Activated T-cell treated with anti-CD3 and anti-CD28 coated beads, Interleukin-2, amount 50 U/mL, for 4 hours (primary cell): ENCODE measurements around the gene MFAP1. TPM values are rescaled to one million over a fixed set of nuclear protein-coding genes. Genes with fewer than 3 reads are reported as not detected.

Experiments used
- ATAC-seq, 2 donors: fragments of 200-7000 bp; cut with Tn5 transposase; one replicate each; pipeline ENCODE4 v1.10.0; 2021
- DNase-seq: peaks from one replicate; pipeline ENCODE4 v3.0.0-alpha.2; 2020
- H3K27me3 Mint-ChIP-seq: one replicate; pipeline ENCODE4 v1.8.0; 2021; ENCODE audit warnings: low read depth, mixed read lengths
- H3K36me3 Mint-ChIP-seq: one replicate; pipeline ENCODE4 v1.8.0; 2022; ENCODE audit warnings: mixed read lengths; ENCODE audit not compliant: insufficient read depth
- H3K4me1 Mint-ChIP-seq: one replicate; pipeline ENCODE4 v1.8.0; 2021; ENCODE audit warnings: low read depth, mixed read lengths
- H3K4me3 Mint-ChIP-seq: one replicate; pipeline ENCODE4 v1.8.0; 2021; ENCODE audit warnings: mild to moderate bottlenecking, moderate library complexity, mixed read lengths
- H3K9me3 Mint-ChIP-seq: one replicate; pipeline ENCODE4 v1.8.0; 2021; ENCODE audit warnings: mixed read lengths
- total RNA-seq, 3 donors: library from RNA; stranded (reverse); gene quantifications; one replicate each; pipeline ENCODE4 v1.2.1, GENCODE V29; 2021

MFAP1 gene
- total RNA-seq, 3 donors from 2014 or later = 37.0 to 38.0 (median 37.4) TPM

GRCh38 chr15:43799209-43799944 is 25.1 kb downstream of the MFAP1 start:
- H3K4me1 Mint-ChIP-seq = peaks cover 48% of the 10 kb centered on the region
- no peaks in the 10 kb centered on the region for H3K9me3 Mint-ChIP-seq
- no peak for ATAC-seq
- H3K27me3 Mint-ChIP-seq = no peaks in the 10 kb centered on the region
- no peak for DNase-seq
- H3K36me3 Mint-ChIP-seq = peaks cover 52% of the 10 kb centered on the region
- H3K4me3 Mint-ChIP-seq = peak overlapping the region; percentile 37

DNA sequence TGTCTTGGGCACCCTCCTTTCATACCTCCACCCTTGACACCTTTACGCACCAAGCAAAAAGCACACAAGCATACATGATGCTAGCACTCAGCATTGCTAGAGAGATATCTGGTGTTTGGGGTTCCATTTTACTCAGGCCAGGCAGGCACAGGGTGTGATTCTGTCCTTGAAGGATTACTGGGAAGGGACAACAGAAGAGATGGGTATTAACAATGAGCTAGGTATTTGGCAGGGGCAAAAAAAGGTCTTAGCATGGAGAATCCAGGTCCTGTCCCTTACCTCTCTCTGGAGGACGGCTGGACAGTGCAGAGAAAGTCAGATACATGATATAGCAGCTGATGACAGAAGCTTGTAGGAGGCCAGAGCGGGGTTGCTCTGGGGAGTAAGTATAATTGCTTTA is 27.9 kb downstream of the MFAP1 start:
- H3K9me3 Mint-ChIP-seq = no peaks in the 10 kb centered on the region
- H3K36me3 Mint-ChIP-seq = peaks cover 56% of the 10 kb centered on the region
- H3K4me3 Mint-ChIP-seq = no peak overlapping the region
- H3K27me3 Mint-ChIP-seq = no peaks in the 10 kb centered on the region
- DNase-seq (no peak), ATAC-seq (no peak)
- peaks cover 61% of the 10 kb centered on the region for H3K4me1 Mint-ChIP-seq

DNA sequence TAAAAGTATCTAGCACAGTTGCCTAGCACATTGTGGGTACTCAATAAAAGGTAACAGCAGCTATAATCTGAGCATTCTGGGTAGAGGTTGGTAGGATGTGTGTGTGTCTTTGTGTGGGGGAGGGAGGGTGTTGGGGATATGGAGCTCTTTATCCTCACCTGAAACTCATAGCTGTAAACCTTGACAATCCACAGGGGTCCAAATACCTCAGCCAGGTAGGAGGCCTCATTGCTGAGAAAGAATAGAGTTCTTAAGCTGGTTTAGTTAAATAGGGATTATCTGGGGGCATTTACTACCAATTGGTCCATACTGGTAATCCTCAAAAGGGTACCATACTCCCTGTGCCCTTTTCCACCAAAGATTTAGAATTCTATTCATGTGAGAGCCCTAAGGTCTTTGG is 28.5 kb downstream of the MFAP1 start:
- peaks cover 59% of the 10 kb centered on the region for H3K4me1 Mint-ChIP-seq
- H3K36me3 Mint-ChIP-seq = peaks cover 51% of the 10 kb centered on the region
- H3K4me3 Mint-ChIP-seq = no peak overlapping the region
- DNase-seq = no peak
- no peak for ATAC-seq
- H3K9me3 Mint-ChIP-seq = no peaks in the 10 kb centered on the region
- no peaks in the 10 kb centered on the region for H3K27me3 Mint-ChIP-seq

GRCh38 chr15:43795197-43795596 is 29.3 kb downstream of the MFAP1 start:
- no peaks in the 10 kb centered on the region for H3K27me3 Mint-ChIP-seq
- DNase-seq = no peak
- ATAC-seq = no peak
- no peak overlapping the region for H3K4me3 Mint-ChIP-seq
- H3K4me1 Mint-ChIP-seq = peaks cover 57% of the 10 kb centered on the region
- peaks cover 45% of the 10 kb centered on the region for H3K36me3 Mint-ChIP-seq
- no peaks in the 10 kb centered on the region for H3K9me3 Mint-ChIP-seq

- peaks cover 41% of the 10 kb centered on the region for H3K36me3 Mint-ChIP-seq
- no peak for ATAC-seq
- no peaks in the 10 kb centered on the region for H3K9me3 Mint-ChIP-seq
- H3K4me3 Mint-ChIP-seq = peak overlapping the region; percentile 98
- no peaks in the 10 kb centered on the region for H3K27me3 Mint-ChIP-seq
- peaks cover 50% of the 10 kb centered on the region for H3K4me1 Mint-ChIP-seq
- no peak for DNase-seq
These were observed 30.0 kb downstream of the MFAP1 start for GRCh38 chr15:43794269-43795037.

GRCh38 chr15:43793647-43794046 is 30.8 kb downstream of the MFAP1 start:
- peak overlapping the region; percentile 98 for H3K4me3 Mint-ChIP-seq
- H3K36me3 Mint-ChIP-seq = peaks cover 35% of the 10 kb centered on the region
- no peaks in the 10 kb centered on the region for H3K9me3 Mint-ChIP-seq
- no peak for ATAC-seq
- no peaks in the 10 kb centered on the region for H3K27me3 Mint-ChIP-seq
- DNase-seq = no peak
- peaks cover 45% of the 10 kb centered on the region for H3K4me1 Mint-ChIP-seq

DNA sequence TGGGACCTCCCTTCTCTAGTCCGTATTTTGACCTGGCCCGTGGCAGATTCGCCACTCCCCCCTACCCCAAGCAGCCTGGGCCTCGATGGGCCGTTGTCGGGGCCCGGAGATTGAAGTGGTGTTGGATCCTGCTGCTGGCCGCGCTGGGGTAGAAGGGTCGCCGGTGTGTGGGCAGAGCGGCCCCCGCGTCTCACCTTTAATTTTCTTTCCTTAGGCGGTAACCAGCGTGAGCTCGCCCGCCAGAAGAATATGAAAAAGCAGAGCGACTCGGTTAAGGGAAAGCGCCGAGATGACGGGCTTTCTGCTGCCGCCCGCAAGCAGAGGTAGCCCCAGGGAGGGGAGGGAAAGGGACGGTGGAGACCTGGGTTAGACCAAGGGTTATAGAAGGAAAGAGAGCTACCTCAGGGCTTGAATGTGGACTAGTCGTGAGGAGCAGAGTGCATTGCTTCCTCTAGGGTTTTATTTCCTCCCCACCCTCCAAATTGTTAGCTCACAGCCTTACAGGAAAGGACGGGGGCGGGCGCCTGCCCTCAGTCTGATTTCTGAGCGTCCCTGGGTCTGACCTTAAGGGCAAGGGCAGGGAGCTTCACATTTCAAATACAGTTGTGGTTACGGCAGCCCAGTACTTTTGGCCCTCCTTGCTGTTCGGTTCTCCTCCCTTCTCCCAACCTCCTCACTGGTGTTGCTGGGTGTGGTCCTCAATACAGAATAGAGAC is 31.6 kb downstream of the MFAP1 start:
- H3K9me3 Mint-ChIP-seq = no peaks in the 10 kb centered on the region
- H3K36me3 Mint-ChIP-seq = peaks cover 31% of the 10 kb centered on the region
- ATAC-seq = no peak
- peak; percentile 34 for DNase-seq
- H3K4me1 Mint-ChIP-seq = peaks cover 40% of the 10 kb centered on the region
- H3K27me3 Mint-ChIP-seq = no peaks in the 10 kb centered on the region
- H3K4me3 Mint-ChIP-seq = peak overlapping the region; percentile 98

- DNase-seq (peak; percentile 99), ATAC-seq (peak; percentile 96 to 97)
- no peaks in the 10 kb centered on the region for H3K27me3 Mint-ChIP-seq
- H3K4me1 Mint-ChIP-seq = peaks cover 40% of the 10 kb centered on the region
- no peaks in the 10 kb centered on the region for H3K9me3 Mint-ChIP-seq
- H3K36me3 Mint-ChIP-seq = peaks cover 31% of the 10 kb centered on the region
- peak within 1 kb of the TSS; percentile 98 for H3K4me3 Mint-ChIP-seq
These were observed 32.3 kb downstream of the MFAP1 start, which contains the start of gene SERF2 for GRCh38 chr15:43791993-43792760. SERF2 (plus strand) TSS chr15:43792320; CDS start chr15:43792377, 57 bp downstream.

DNA sequence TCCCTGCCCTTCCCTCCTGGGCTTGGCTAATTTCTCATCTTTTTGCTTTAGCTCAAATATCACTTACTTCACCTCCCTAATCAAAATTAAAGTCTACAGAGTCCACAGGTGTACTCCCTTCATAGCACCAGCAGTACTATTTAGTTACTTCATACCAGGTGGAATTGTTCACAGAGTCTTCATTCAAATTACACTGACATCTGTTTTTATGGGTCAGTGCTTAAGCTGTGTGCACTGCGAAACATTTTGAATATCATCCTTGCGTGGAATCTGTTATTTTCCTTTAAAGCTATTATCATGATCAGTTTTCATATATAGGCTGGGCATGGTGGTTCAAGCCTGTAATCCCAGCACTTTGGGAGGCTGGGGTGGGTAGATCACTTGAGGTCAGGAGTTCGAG is 35.1 kb downstream of the MFAP1 start:
- H3K36me3 Mint-ChIP-seq = peaks cover 10% of the 10 kb centered on the region

GRCh38 chr15:43779016-43779415 is 45.5 kb downstream of the MFAP1 start:
- Mint-ChIP-seq H3K4me1 (peaks cover 23% of the 10 kb centered on the region), H3K9me3 (no peaks in the 10 kb centered on the region), H3K27me3 (no peaks in the 10 kb centered on the region), H3K36me3 (no peaks in the 10 kb centered on the region), H3K4me3 (peak overlapping the region; percentile 2)
- ATAC-seq (no peak), DNase-seq (no peak)

More for the DNA sequence above, 35.1 kb downstream of the MFAP1 start:
- Mint-ChIP-seq H3K9me3 (no peaks in the 10 kb centered on the region), H3K27me3 (no peaks in the 10 kb centered on the region), H3K4me1 (peaks cover 19% of the 10 kb centered on the region), H3K4me3 (no peak overlapping the region)
- ATAC-seq (no peak), DNase-seq (no peak)

DNA sequence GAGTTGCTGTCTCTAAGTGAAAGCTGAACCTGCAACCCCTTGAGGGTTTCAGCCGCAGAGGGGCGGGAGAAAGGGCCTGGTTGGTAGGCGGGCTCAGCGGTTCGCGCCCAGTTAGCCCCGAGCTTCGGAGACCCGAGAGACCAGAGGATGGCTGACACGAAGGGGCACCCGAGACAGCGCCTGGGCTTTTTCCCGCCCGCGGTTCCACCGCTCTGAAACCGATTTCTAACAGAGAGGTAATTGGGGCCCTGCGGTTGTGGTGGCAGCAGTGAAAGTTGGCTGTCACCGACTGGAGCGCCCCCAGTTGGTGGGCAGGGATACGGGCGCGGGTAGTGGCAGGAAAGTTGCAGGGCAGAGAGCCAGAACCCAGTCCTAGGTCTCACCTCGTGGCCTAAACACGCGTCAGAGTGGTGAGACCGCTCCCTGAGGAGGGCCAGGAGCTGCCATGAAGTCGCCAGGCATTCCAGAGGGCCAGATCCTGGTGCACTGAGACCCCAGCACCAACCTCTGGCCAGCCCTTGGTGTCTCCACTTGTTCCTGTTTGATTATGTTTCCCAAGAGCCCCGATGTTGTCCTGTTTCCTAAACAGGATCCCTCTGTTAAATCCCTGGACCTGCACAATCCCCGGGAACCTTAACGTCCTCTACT is 47.1 kb downstream of the MFAP1 start:
- peaks cover 7% of the 10 kb centered on the region for H3K36me3 Mint-ChIP-seq
- no peaks in the 10 kb centered on the region for H3K9me3 Mint-ChIP-seq
- H3K4me3 Mint-ChIP-seq = peak overlapping the region; percentile 86
- DNase-seq (peak; percentile 76), ATAC-seq (peak; percentile 83 to 91)
- H3K4me1 Mint-ChIP-seq = peaks cover 23% of the 10 kb centered on the region
- H3K27me3 Mint-ChIP-seq = no peaks in the 10 kb centered on the region

DNA sequence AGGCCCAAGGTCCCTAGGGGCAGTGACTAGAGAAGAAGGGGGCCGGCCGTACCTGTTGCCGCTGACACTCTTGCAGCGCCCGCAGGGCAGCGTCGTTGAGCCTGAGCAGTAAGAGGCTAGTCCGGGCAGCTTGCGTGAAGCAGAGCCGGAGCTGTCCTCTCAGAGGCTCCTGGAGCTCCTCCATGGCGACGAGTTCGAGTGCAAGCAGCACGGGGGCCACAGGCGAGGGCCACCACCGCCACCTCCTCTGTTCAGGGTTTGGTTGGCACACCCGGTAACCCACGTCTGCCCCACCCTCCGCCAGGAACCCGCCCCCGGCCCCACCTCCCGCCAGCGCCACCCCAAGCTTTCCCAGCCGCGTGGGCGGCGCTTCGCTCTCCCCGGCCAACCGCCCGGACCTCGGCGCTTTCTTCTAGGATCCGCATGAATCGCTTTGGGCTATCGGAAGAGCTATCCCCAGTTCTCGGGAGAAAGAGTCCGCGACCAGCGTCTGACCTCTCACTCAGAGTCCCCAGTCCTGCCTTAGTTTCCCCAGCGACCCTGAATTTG is 47.7 kb downstream of the MFAP1 start, which contains the start of gene ELL3:
Gene ELL3 (minus strand): TSS at position 249 of the 549 bp plus-strand sequence. CDS start 65 bp downstream, at position 184.
- H3K4me3 Mint-ChIP-seq = peak within 1 kb of the TSS; percentile 86
- no peaks in the 10 kb centered on the region for H3K27me3 Mint-ChIP-seq
- peaks cover 23% of the 10 kb centered on the region for H3K4me1 Mint-ChIP-seq
- ATAC-seq = peak; percentile 68 to 70
- DNase-seq = peak; percentile 74
- H3K9me3 Mint-ChIP-seq = no peaks in the 10 kb centered on the region
- peaks cover 10% of the 10 kb centered on the region for H3K36me3 Mint-ChIP-seq

- H3K36me3 Mint-ChIP-seq = peaks cover 13% of the 10 kb centered on the region
- no peaks in the 10 kb centered on the region for H3K9me3 Mint-ChIP-seq
- ATAC-seq (peak in 1 of 2 donors; percentile 2), DNase-seq (peak; percentile 17)
- H3K4me1 Mint-ChIP-seq = peaks cover 23% of the 10 kb centered on the region
- peak overlapping the region; percentile 86 for H3K4me3 Mint-ChIP-seq
- H3K27me3 Mint-ChIP-seq = no peaks in the 10 kb centered on the region
These were observed 48.3 kb downstream of the MFAP1 start for GRCh38 chr15:43776101-43776717.
